HEK293 (cell line): ENCODE data around the gene SURF1.

Experiments
- CTCF ChIP-seq: fragments of 450-650 bp; formaldehyde crosslinking; IDR thresholded peaks from 2 replicates; pipeline ENCODE4 v1.5.1; 2016; ENCODE audit warnings: missing biosample characterization, missing genetic modification characterization
- ZNF768 ChIP-seq: fragments of 450-650 bp; formaldehyde crosslinking; IDR thresholded peaks from 2 replicates; pipeline ENCODE4 v1.5.1; 2018; ENCODE audit warnings: missing biosample characterization, mild to moderate bottlenecking, missing genetic modification characterization

GRCh38 chr9:133353548-133353947 is 2.7 kb downstream of the SURF1 start:
- no peak for TF ChIP-seq CTCF (tag by site-specific recombination)
- TF ChIP-seq ZNF768 (tag by site-specific recombination) = no peak
